Measurements from ENCODE around the gene GPR32. TPM values are rescaled to one million over a fixed set of nuclear protein-coding genes. Genes with fewer than 3 reads are reported as not detected.
"Not testable (repeated sequence)": the region's sequence is repeated elsewhere in the genome, so short reads cannot be mapped to it uniquely, and the experiment has no call there.

GPR32 gene
- total and polyA plus RNA-seq, 2 of the 8 experiments (the other 6 are each of a cell fraction or from before 2014, with no cell fraction given), result not detected

DNA sequence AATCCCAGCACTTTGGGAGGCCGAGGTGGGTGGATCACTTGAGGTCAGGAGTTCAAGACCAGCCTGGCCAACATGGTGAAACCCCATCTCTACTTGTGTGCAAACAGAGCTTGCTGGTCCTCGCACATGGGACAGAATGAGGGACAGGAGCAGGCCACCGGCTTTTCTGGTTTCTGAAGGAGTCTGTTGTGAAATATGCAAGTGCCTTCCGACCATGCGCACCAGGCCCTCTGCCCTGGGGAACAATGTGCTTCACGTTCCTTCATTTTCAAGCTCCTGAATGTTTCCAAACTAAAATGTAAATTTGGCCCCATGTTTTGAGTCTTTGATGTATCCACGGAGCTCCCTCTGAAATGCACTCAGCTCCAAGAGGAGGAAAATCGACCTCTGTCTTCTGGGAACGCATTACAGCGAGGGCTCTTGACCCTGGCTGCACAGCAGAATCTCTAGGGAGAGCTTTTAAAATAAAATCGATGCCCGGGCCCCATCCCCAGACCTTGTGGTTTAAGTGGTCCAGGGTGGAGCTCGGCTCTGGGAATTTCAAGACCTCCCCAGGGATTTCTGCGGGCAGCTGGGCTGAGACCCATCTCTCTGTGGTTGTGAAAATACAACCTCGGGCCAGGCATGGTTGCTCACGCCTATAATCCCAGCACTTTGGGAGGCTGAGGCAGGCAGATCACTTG, 10.6 kb downstream of the GPR32 start (continued):
- TF ChIP-seq, protein P1, sequence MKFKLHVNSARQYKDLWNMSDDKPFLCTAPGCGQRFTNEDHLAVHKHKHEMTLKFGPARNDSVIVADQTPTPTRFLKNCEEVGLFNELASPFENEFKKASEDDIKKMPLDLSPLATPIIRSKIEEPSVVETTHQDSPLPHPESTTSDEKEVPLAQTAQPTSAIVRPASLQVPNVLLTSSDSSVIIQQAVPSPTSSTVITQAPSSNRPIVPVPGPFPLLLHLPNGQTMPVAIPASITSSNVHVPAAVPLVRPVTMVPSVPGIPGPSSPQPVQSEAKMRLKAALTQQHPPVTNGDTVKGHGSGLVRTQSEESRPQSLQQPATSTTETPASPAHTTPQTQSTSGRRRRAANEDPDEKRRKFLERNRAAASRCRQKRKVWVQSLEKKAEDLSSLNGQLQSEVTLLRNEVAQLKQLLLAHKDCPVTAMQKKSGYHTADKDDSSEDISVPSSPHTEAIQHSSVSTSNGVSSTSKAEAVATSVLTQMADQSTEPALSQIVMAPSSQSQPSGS (IDR thresholded peaks at IDR 0.05; ENCODE audit: low read length), result no peak

DNA sequence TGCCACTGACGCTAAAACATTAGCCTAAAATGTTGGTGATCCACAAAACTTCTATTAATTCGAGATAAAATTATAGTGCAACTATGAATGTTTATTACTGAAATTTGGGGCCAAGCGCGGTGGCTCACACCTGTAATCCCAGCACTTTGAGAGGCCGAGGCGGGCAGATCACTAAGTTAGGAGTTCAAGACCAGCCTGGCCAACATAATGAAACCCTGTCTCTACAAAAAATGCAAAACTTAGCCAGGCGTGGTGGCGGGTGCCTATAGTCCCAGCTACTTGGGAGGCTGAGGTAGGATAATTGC, 13.5 kb downstream of the GPR32 start:
- CTCF ChIA-PET (ENCODE audit: partially characterized antibody), result interaction anchor here (0.6 to 10.2 kb wide), 28 partner anchors 9 to 250 kb away, joined by 3 to 170 read pairs (median 4); partner anchors contain the start of genes CLEC11A and SHANK1
- not testable (repeated sequence) for H3K14ac ChIP-seq (ENCODE audit: insufficient read length); H3K27ac ChIP-seq (ENCODE audit: low read depth, low read length); H3K4me2 ChIP-seq (ENCODE audit: insufficient read depth in 1 of 2, low read depth in 2 of 2, low read length in 2 of 2); H4K20me1 ChIP-seq (replicated peaks in 1 of 2; ENCODE audit: control insufficient read depth in 1 of 2, insufficient read depth in 2 of 2, low read length in 2 of 2); H2BK20ac ChIP-seq (ENCODE audit: low read length); H3K79me1 ChIP-seq (ENCODE audit: low read depth, low read length); H3K4me3 ChIP-seq (ENCODE audit: extremely low read depth in 1 of 4, insufficient read depth in 2 of 4, low read depth in 3 of 4, low read length in 4 of 4); H3K4ac ChIP-seq (replicated peaks; ENCODE audit: insufficient read length, low read depth, low read length); H3K18ac ChIP-seq (ENCODE audit: extremely low read depth, low read length); H3K36me3 ChIP-seq (ENCODE audit: control insufficient read depth in 2 of 4, insufficient read depth in 4 of 4, low read length in 3 of 4); H2BK120ac ChIP-seq (replicated peaks; ENCODE audit: low read depth, low read length); H2BK15ac ChIP-seq (ENCODE audit: low read length); H4K5ac ChIP-seq (ENCODE audit: insufficient read length, low read depth, low read length); H2AK5ac ChIP-seq (ENCODE audit: low read depth, low read length); H3K79me2 ChIP-seq (ENCODE audit: control insufficient read depth in 1 of 2, insufficient read depth in 2 of 2, low read length in 2 of 2); FAIRE-seq; H2BK5ac ChIP-seq (ENCODE audit: low read depth, low read length); H2BK12ac ChIP-seq (ENCODE audit: low read depth, low read length); H4K91ac ChIP-seq (replicated peaks; ENCODE audit: insufficient read length, low read length); H2AFZ ChIP-seq (ENCODE audit: low read length); H3K4me1 ChIP-seq (replicated peaks in 1 of 4; ENCODE audit: control insufficient read depth in 3 of 4, insufficient read depth in 4 of 4, low read length in 3 of 4); H4K8ac ChIP-seq (ENCODE audit: extremely low read depth, insufficient read depth, low read length); H3K23me2 ChIP-seq (ENCODE audit: low read depth, low read length); H3K56ac ChIP-seq (replicated peaks; ENCODE audit: insufficient read length, low read depth, low read length); H3K9ac ChIP-seq (replicated peaks in 1 of 4; ENCODE audit: extremely low read depth in 1 of 4, low read depth in 3 of 4, low read length in 3 of 4); DNase-seq (ENCODE audit: low read depth in 1 of 2, low spot score in 2 of 2); H3K23ac ChIP-seq (ENCODE audit: insufficient read length); H3K9me3 ChIP-seq (ENCODE audit: insufficient read depth in 2 of 2, low read depth in 1 of 2, low read length in 1 of 2)
- WGBS, 2 experiments (ENCODE audit: extremely low coverage in 1 of 2, insufficient coverage in 1 of 2, insufficient read length in 1 of 2, insufficient replicate concordance in 2 of 2, low coverage in 1 of 2, low lambda C conversion rate in 2 of 2, missing lambda C conversion rate in 1 of 2), result 37% methylated on average over 8 of the region's 8 CpGs; no CpG with 5 or more reads in 1 of the 2 experiments
- H3K27me3 ChIP-seq (replicated peaks in 1 of 4; ENCODE audit: control insufficient read depth in 3 of 4, extremely low read depth in 1 of 4, insufficient read depth in 3 of 4, low read length in 3 of 4), result peaks cover 2 to 26% (median 18%) of the 10 kb centered on the region in 4 experiments; a peak in 6 of 7 replicates
- POLR2A ChIA-PET (ENCODE audit: partially characterized antibody), result interaction anchor here (0.9 to 9.7 kb wide), 7 partner anchors 10 to 78 kb away, joined by 3 to 110 read pairs (median 3); partner anchors contain the start of gene ACP4
